Right kidney (tissue), 1 donor: ENCODE data around the gene ACOT9.
"Not testable (repeated sequence)": the region's sequence is repeated elsewhere in the genome, so short reads cannot be mapped to it uniquely, and the experiment has no call there.

Experiments used
- DNase-seq: peaks from one replicate; pipeline ENCODE4 v3.0.0-alpha.2; 2016

ACOT9 gene

GRCh38 chrX:23766650-23767551 lies 23.8 kb upstream of the ACOT9 start:
- no peak for DNase-seq

GRCh38 chrX:23765868-23766267 lies 22.8 kb upstream of the ACOT9 start:
- DNase-seq: no peak

DNA sequence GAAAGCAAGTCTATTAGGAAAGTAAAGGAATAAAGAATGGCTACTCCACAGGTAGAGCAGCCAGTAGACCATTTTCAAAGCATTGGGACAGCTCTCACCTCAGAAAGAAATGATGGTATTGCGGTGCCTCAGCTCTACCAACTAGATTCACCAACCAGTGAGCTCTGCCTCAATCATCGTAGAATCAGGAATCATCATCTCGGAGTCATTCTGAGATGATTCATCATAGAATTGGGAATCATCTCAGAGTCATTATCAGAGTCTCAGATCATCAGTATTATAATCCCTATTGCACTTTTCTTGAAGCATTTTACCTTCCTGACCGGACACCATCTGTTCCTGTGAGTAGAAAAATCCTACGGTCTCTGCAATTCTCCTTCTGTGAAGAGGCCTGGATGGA lies 22.4 kb upstream of the ACOT9 start:
- DNase-seq: no peak

GRCh38 chrX:23764188-23764984 lies 21.3 kb upstream of the ACOT9 start:
- no peak for DNase-seq

GRCh38 chrX:23759821-23760220 lies 16.7 kb upstream of the ACOT9 start:
- DNase-seq: no peak

- no peak for DNase-seq
Observed at GRCh38 chrX:23756165-23756564, 13.1 kb upstream of the ACOT9 start.

DNA sequence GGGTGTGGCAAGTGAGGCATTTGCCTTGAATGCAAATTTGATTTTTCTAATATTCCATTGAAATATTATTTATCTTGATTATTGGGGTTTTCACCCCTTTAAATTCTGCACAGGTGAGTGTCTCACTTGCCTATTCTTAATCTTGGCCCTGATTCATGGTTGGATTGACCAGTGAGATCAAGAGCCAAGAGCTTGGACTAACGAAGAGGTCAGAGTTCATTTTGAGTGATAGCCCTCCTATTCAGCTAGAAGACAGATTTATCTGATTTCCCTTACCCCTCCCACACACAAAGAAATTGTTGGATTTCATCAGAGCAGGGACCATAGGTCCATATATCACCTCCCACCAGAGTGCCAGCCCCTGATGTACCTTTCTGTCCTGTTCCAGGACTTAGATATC lies 11.6 kb upstream of the ACOT9 start:
- DNase-seq: no peak

GRCh38 chrX:23752740-23753415 lies 9.8 kb upstream of the ACOT9 start:
- DNase-seq: no peak

DNA sequence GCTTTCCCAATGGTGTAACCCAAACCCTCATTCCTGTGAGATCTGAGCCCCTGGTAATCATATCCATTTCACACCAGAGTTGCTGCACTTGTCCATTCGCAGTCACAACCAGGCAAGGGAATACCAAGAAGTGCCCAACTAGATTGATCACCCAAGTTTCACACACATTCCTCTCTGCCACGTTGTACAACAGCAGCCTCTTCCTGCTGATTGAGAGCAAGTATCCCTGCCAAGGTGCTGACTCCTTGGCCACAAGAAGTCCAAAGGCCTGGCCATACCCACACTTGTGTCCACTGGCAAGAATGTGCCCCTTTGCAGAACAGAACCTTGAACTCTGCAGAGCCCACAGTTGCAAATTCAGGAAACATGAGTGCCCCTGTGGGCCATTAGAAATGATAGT lies 6.5 kb upstream of the ACOT9 start:
- DNase-seq: no peak

GRCh38 chrX:23749129-23749528 lies 6.1 kb upstream of the ACOT9 start:
- DNase-seq: no peak

DNA sequence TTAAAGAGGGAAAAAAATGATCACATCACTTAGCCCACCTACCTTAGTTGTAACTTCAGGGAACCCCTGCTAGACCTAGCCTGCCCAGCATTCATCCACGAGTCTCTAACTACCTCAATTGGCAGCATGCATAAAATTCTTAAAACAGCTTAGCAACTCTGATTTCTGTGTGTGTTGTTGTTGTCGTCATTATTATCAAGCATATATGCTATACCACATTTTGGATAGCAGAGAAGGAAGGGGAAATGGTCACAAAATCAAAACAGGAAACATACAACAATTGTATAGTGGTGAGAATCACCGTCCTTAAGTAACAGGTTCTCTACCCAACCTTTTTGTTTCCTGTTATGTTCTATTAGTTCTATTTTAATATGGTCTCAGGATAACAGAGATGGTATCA lies 2.7 kb upstream of the ACOT9 start:
- DNase-seq: no peak

GRCh38 chrX:23743623-23743971 lies 521 bp upstream of the ACOT9 start:
- not testable (repeated sequence) for DNase-seq

GRCh38 chrX:23742174-23742696 lies 841 bp downstream of the ACOT9 start:
- DNase-seq: peak; percentile 51

- no peak for DNase-seq
Observed at GRCh38 chrX:23737413-23737812, 5.7 kb downstream of the ACOT9 start.

DNA sequence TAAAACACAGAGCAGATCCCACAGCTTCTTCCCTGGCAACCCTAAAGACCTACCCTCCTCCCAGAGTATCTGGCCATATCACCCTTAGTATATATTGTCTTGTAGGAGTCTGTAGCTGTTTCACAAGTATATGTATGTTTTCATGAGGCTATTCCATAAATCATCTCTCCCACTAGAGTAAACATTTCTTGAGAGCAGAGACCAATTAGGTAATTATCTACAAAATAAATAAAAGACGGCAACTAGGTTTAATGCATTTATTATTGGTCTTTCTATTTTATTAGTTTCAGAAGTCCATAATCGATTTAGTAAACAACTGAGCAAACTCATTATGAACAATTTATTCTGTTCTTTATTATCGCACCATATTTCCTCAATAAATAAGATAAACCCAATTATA lies 7.0 kb downstream of the ACOT9 start:
- DNase-seq: no peak

DNA sequence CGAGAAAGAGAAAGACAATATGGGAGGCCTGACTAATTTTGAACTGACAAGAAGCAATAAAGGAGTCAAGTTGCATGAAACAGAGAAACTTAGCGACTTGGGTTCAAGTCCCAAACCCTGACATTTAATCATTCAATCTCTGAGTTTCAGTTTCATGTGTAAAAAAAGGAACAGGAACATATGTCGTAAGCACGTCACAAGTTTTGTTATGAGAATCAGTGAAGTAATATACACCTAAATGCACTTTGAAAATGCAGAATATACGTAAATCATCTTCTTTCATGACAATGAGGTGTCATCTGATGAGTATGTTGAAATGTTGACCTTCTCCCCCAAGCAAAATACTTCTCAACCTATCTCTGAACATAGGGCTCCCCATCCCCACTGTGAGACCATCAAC lies 10.4 kb downstream of the ACOT9 start:
- DNase-seq: no peak

- DNase-seq: no peak
Observed at GRCh38 chrX:23731951-23732350, 11.1 kb downstream of the ACOT9 start.

- DNase-seq: no peak
Observed at GRCh38 chrX:23729214-23729613, 13.9 kb downstream of the ACOT9 start.

GRCh38 chrX:23727206-23727605 lies 15.9 kb downstream of the ACOT9 start:
- no peak for DNase-seq

DNA sequence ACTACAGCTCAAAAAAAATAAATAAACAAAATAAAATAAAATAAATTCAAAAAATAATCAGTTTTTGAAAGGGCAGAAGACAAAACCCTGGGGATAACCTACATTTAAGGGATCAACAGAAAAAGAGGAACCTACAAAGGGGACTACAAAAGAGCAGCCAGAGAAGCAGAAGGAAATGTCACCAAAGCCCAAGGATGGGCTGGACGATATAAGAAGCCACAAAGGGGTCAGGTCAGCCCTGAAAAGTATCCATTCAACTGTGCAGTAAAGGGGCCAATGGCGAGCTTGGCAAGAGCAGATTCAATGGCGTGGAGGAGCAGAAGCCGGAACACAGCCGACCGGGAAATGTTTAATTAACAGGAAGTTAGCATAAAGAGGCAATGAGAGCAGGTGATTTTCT lies 16.9 kb downstream of the ACOT9 start:
- no peak for DNase-seq

DNA sequence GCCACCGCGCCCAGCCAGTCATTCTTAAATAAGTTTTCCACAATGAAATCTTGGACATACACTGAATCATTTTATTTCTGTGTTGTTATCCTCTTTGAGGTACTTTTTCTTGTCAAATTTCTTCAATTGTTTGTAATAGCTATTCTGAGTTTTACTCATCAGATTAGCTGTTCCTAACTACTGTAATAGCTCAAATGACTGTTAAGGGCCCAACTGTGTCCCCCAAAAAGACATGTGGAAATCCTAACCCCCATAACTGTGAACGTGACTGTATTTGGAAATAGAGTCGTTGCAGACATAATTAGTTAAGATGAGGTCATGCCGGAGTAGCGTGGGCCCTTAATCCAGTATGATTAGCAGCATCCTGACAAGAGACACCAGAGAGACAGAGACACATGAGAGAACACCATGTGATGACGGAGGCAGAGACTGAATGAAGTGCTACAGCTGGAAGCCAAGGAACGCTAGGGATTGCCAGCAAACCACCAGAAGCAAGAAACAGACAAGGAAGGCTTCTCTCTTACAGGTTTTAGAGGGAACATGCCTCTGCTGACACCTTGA lies 22.9 kb downstream of the ACOT9 start:
- no peak for DNase-seq

DNA sequence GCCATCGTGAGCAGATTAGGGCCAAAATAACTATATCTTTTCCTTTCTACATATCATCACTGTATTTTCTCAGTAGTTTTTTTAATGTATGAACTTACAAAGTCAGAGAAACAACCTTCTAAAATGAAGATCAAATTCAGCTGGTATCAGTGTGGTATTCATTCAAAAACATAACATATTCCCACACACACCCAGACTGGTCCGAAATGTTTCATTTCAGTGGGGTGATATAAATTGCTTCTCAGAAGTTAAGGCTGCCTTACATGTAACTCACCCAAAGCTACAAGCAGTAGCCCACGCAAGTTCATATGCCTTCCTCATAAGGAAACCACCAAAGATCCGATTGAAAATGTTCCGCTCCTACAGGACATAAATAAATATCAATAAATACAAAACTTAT lies 37.8 kb downstream of the ACOT9 start:
- no peak for DNase-seq
